Natural killer cell (primary cell): ENCODE data around the gene GALNT1. TPM values are rescaled to one million over a fixed set of nuclear protein-coding genes. Genes with fewer than 3 reads are reported as not detected.

Experiments
- ATAC-seq, 3 donors: fragments of 150-1000 bp in 2 of 3; fragments of 200-7000 bp in 1 of 3; cut with Tn5 transposase; 1 replicate in 1 of 3; 2 replicates in 2 of 3; pipeline ENCODE4 v1.10.0; 2021; ENCODE audit warnings: mild to moderate bottlenecking in 2 of 3, moderate library complexity in 2 of 3
- DNase-seq, 2 donors: peaks; one replicate each; pipeline versions ENCODE4 v3.0.0 to v3.0.0-alpha.2; 2013 to 2021; ENCODE audit warnings: mixed read lengths in 1 of 2
- H3K27ac ChIP-seq: one replicate; pipeline ENCODE4 v1.5.1; 2013; ENCODE audit warnings: mild to moderate bottlenecking, low read length
- H3K27me3 ChIP-seq: one replicate; pipeline ENCODE4 v1.6.1; 2013; ENCODE audit warnings: low read length; ENCODE audit not compliant: control insufficient read depth, insufficient read depth
- H3K36me3 ChIP-seq: one replicate; pipeline ENCODE4 v1.6.1; 2013; ENCODE audit warnings: low read length; ENCODE audit not compliant: control insufficient read depth, insufficient read depth
- H3K4me1 ChIP-seq: one replicate; pipeline ENCODE4 v1.6.1; 2013; ENCODE audit warnings: low read length; ENCODE audit not compliant: control insufficient read depth, insufficient read depth
- H3K4me3 ChIP-seq: one replicate; pipeline ENCODE4 v1.5.1; 2013; ENCODE audit warnings: low read length
- H3K9me3 ChIP-seq: one replicate; pipeline ENCODE4 v1.6.1; 2013; ENCODE audit warnings: low read length; ENCODE audit not compliant: control insufficient read depth, insufficient read depth
- H3K27ac Mint-ChIP-seq, 2 donors: one replicate each; pipeline ENCODE4 v1.8.0; 2022; ENCODE audit warnings: mild to moderate bottlenecking in 2 of 2, mixed read lengths in 2 of 2, moderate library complexity in 1 of 2
- H3K27me3 Mint-ChIP-seq, 2 donors: one replicate each; pipeline ENCODE4 v1.8.0; 2022; ENCODE audit warnings: low read depth in 2 of 2, mixed read lengths in 2 of 2
- H3K36me3 Mint-ChIP-seq: one replicate; pipeline ENCODE4 v1.8.0; 2022; ENCODE audit warnings: mixed read lengths
- H3K4me1 Mint-ChIP-seq, 2 donors: one replicate each; pipeline ENCODE4 v1.8.0; 2022; ENCODE audit warnings: mixed read lengths in 2 of 2
- H3K4me3 Mint-ChIP-seq: one replicate; pipeline ENCODE4 v1.8.0; 2022; ENCODE audit warnings: mild to moderate bottlenecking, moderate library complexity, mixed read lengths
- H3K9me3 Mint-ChIP-seq, 2 donors: one replicate each; pipeline ENCODE4 v1.8.0; 2022; ENCODE audit warnings: mixed read lengths in 2 of 2
- CTCF ChIP-seq: fragments of 200-600 bp; IDR thresholded peaks from one replicate; pipeline ENCODE4 v1.8.0; 2022; ENCODE audit warnings: antibody characterized with exemption
- WGBS: methylation state at CpG from one replicate; pipeline ENCODE4 v1.1.7; 2013; ENCODE audit warnings: missing lambda C conversion rate; ENCODE audit not compliant: insufficient coverage; 5-methylcytosine and 5-hydroxymethylcytosine counted together
- intact Hi-C: fragments of 100-400 bp; cut with micrococcal nuclease; formaldehyde crosslinking; loops from one replicate; pipeline ENCODE4 v1.14.2; 2022
- total RNA-seq, 4 donors: library from RNA; stranded (reverse); fragments of 120-200 nt in 1 of 4; gene quantifications; one replicate each; pipeline versions ENCODE4 v1.2.3 to v1.2.4, GENCODE V29; 2013 to 2022

The GALNT1 gene
- total RNA-seq, 3 donors from 2014 or later (not counting 1 experiment from before 2014, with no cell fraction given): 49.2 to 57.1 (median 50.0) TPM

- Histone ChIP-seq H3K4me1 (peaks cover 15% of the 10 kb centered on the region), H3K36me3 (no peaks in the 10 kb centered on the region), H3K27ac (no peak overlapping the region), H3K27me3 (no peaks in the 10 kb centered on the region), H3K4me3 (no peak overlapping the region), H3K9me3 (no peaks in the 10 kb centered on the region)
- TF ChIP-seq CTCF: no peak
- H3K36me3 Mint-ChIP-seq: no peaks in the 10 kb centered on the region
- no peak overlapping the region for H3K27ac Mint-ChIP-seq
- no peaks in the 10 kb centered on the region for H3K9me3 Mint-ChIP-seq
- WGBS: 98% methylated on average over 4 of the region's 5 CpGs
- peaks cover 46% of the 10 kb centered on the region in 2 donors for H3K4me1 Mint-ChIP-seq
- no peak for DNase-seq
- no peak for ATAC-seq
- peak overlapping the region; percentile 22 for H3K4me3 Mint-ChIP-seq
- intact Hi-C loops: loop anchor here (5.0 kb wide), 3 partner anchors 33 to 368 kb away; partner anchors contain the start of gene INO80C
- no peaks in the 10 kb centered on the region for H3K27me3 Mint-ChIP-seq
Observed at GRCh38 chr18:35584735-35585134, 3.2 kb downstream of the GALNT1 start.

GRCh38 chr18:35585608-35586007 is 4.1 kb downstream of the GALNT1 start:
- Mint-ChIP-seq H3K4me3 (no peak overlapping the region), H3K27me3 (no peaks in the 10 kb centered on the region), H3K27ac (no peak overlapping the region), H3K4me1 (peaks cover 46% of the 10 kb centered on the region in 2 donors), H3K36me3 (no peaks in the 10 kb centered on the region), H3K9me3 (no peaks in the 10 kb centered on the region)
- H3K9me3 ChIP-seq: no peaks in the 10 kb centered on the region
- no peak for DNase-seq
- no peak for TF ChIP-seq CTCF
- no peaks in the 10 kb centered on the region for H3K27me3 ChIP-seq
- peaks cover 14% of the 10 kb centered on the region for H3K4me1 ChIP-seq
- intact Hi-C loops: loop anchor here (5.0 kb wide), 1 partner anchor 367 kb away; no protein-coding TSS in a partner anchor
- no peaks in the 10 kb centered on the region for H3K36me3 ChIP-seq
- no peak overlapping the region for H3K27ac ChIP-seq
- WGBS: 100% methylated on average over 1 of the region's 1 CpG
- no peak for ATAC-seq
- H3K4me3 ChIP-seq: no peak overlapping the region

- no peak overlapping the region for H3K27ac ChIP-seq
- DNase-seq: no peak
- H3K36me3 Mint-ChIP-seq: no peaks in the 10 kb centered on the region
- WGBS: 96% methylated on average over 4 of the region's 4 CpGs
- TF ChIP-seq CTCF: no peak
- no peak overlapping the region for H3K4me3 Mint-ChIP-seq
- no peaks in the 10 kb centered on the region for H3K9me3 ChIP-seq
- peaks cover 36% of the 10 kb centered on the region in 2 donors for H3K4me1 Mint-ChIP-seq
- ATAC-seq: no peak
- no peaks in the 10 kb centered on the region for H3K36me3 ChIP-seq
- H3K4me1 ChIP-seq: peaks cover 5% of the 10 kb centered on the region
- no peak overlapping the region for H3K4me3 ChIP-seq
- intact Hi-C loops: loop anchor here (5.0 kb wide), 1 partner anchor 364 kb away; no protein-coding TSS in a partner anchor
- H3K27me3 Mint-ChIP-seq: no peaks in the 10 kb centered on the region
- H3K9me3 Mint-ChIP-seq: no peaks in the 10 kb centered on the region
- H3K27me3 ChIP-seq: no peaks in the 10 kb centered on the region
- H3K27ac Mint-ChIP-seq: peak overlapping the region in 1 of 2 donors; percentile 23
Observed at GRCh38 chr18:35588122-35588521, 6.6 kb downstream of the GALNT1 start.

GRCh38 chr18:35588995-35589394 is 7.5 kb downstream of the GALNT1 start:
- DNase-seq (peak in 1 of 2 donors; percentile 63), ATAC-seq (peak; percentile 65 to 78 (median 66))
- Histone ChIP-seq H3K27me3 (no peaks in the 10 kb centered on the region), H3K9me3 (no peaks in the 10 kb centered on the region), H3K4me1 (peaks cover 5% of the 10 kb centered on the region), H3K27ac (no peak overlapping the region), H3K4me3 (no peak overlapping the region), H3K36me3 (no peaks in the 10 kb centered on the region)
- WGBS: 89% methylated on average over 6 of the region's 6 CpGs
- TF ChIP-seq CTCF: no peak
- H3K4me3 Mint-ChIP-seq: no peak overlapping the region
- H3K9me3 Mint-ChIP-seq: no peaks in the 10 kb centered on the region
- peak overlapping the region; percentile 23 to 50 for H3K27ac Mint-ChIP-seq
- intact Hi-C loops: loop anchor here (5.0 kb wide), 1 partner anchor 363 kb away; no protein-coding TSS in a partner anchor
- H3K36me3 Mint-ChIP-seq: no peaks in the 10 kb centered on the region
- no peaks in the 10 kb centered on the region for H3K27me3 Mint-ChIP-seq
- H3K4me1 Mint-ChIP-seq: peaks cover 31 to 32% of the 10 kb centered on the region in 2 donors
